GM21723 (cell line): ENCODE measurements around the gene CLPSL1.

Experiments used
- ATAC-seq: cut with Tn5 transposase; IDR thresholded peaks from one replicate; pipeline ENCODE4 v1.9.1; 2021; ENCODE audit warnings: mild to moderate bottlenecking, moderate library complexity; ENCODE audit not compliant: unreplicated experiment

Gene CLPSL1

GRCh38 chr6:35795453-35796071, 14.7 kb downstream of the CLPSL1 start:
- no peak for ATAC-seq

- no peak for ATAC-seq
Measured at GRCh38 chr6:35796236-35796635, 15.4 kb downstream of the CLPSL1 start.

GRCh38 chr6:35797837-35798526, 17.2 kb downstream of the CLPSL1 start:
- ATAC-seq, result no peak

- ATAC-seq, result no peak
Measured at GRCh38 chr6:35798706-35799105, 17.9 kb downstream of the CLPSL1 start.

GRCh38 chr6:35801148-35801547, 20.3 kb downstream of the CLPSL1 start:
- ATAC-seq, result no peak

- ATAC-seq, result no peak
Measured at GRCh38 chr6:35804996-35805736, 24.3 kb downstream of the CLPSL1 start, which contains the start of gene LHFPL5. LHFPL5 (plus strand) TSS chr6:35805352; CDS start chr6:35805671, 319 bp downstream.

- no peak for ATAC-seq
Measured at GRCh38 chr6:35808688-35809087, 27.9 kb downstream of the CLPSL1 start.

GRCh38 chr6:35809809-35810208, 29.0 kb downstream of the CLPSL1 start:
- ATAC-seq, result no peak

GRCh38 chr6:35810971-35811698, 30.3 kb downstream of the CLPSL1 start:
- ATAC-seq, result no peak

- no peak for ATAC-seq
Measured at GRCh38 chr6:35811699-35811995, 30.8 kb downstream of the CLPSL1 start.

- ATAC-seq, result no peak
Measured at GRCh38 chr6:35817515-35817914, 36.7 kb downstream of the CLPSL1 start.

GRCh38 chr6:35823601-35824000, 42.8 kb downstream of the CLPSL1 start:
- ATAC-seq, result no peak

- no peak for ATAC-seq
Measured at GRCh38 chr6:35824552-35825192, 43.9 kb downstream of the CLPSL1 start.

- no peak for ATAC-seq
Measured at GRCh38 chr6:35829306-35829705, 48.5 kb downstream of the CLPSL1 start.

- no peak for ATAC-seq
Measured at GRCh38 chr6:35831257-35832007, 50.6 kb downstream of the CLPSL1 start.

GRCh38 chr6:35833536-35833935, 52.7 kb downstream of the CLPSL1 start:
- no peak for ATAC-seq
